ENCODE data around the gene PC.
"Not testable (repeated sequence)": the region's sequence is repeated elsewhere in the genome, so short reads cannot be mapped to it uniquely, and the experiment has no call there.

The PC gene

DNA sequence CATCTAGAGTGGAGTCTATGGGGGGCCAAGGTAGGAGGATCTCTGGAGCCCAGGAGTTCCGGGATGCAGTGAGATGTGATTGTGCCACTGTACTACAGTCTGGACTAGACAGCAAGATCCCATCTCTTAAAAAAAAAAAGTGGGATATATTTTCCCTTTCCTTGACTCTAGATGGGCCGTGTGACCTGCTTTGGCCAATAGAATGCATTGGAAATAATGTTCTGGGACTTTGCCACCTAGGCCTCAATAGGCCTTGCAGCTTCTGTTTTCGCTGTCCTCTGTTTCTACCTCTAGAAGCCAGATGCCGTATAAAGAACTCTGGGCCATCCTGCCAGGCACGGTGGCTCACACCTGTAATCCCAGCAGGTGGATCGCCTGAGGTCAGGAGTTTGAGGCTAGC lies 20.5 kb upstream of the PC start:
- no peak for DNase-seq (ENCODE audit: low spot score)

DNA sequence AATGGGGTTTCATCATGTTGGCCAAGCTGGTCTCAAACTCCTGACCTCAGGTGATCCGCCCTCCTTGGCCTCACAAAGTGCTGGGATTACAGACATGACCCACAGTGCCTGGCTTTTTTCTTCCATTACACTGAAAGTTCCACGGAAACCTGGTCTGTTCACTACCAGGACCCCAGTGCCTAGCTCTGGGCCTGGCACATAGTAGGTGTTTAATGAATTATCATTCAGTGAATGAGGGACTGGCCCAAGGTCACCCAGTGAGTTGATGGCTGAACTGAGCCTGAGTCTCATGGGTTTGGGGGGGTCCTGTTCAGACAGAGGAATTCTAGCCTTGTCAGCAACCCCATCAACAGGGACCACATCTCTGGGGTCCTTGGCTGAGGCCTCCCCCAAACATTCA lies 20.0 kb upstream of the PC start:
- DNase-seq (ENCODE audit: low spot score) = no peak

DNA sequence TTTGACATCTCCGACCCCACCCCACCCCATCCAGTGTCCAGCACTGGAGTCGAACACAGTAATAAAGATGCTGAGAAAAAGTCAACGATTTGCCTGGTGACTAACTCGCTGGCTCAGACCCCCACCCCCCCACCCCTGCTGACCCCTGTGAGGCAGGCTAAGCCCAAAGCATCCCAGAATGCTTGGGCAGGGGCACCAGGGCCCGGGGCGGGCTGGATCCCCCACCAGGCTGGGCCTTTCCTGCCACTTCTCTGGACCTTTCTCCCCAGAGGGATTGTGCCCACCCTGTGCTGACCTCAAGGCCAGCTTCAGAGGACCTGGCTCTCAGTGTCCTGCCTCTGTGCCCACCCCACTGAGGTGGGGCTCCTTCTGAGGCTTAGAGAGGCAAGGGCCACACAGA lies 18.7 kb upstream of the PC start:
- no peak for DNase-seq (ENCODE audit: low spot score)

DNA sequence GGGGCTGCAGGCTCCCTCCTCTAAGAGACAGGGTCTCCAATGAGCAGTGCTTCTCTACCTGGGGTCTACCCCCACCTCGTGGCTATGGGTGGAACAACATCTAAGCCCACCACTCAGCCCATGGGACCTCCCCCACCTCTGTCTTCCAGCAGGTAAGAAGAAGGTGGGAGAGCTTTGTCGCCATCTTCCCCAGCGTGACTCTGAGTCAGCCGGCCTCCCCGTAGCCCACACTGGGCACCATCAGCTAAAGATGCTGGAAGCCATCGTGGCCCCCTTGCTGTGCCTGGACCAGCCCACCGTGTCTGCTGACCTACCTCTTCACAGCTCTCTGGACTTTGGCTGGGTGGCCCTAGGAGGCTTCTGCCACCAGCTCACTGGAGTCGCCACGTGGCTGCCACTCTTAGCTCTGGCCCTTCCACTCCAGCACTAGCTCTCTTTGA lies 17.9 kb upstream of the PC start:
- DNase-seq (ENCODE audit: low spot score) = no peak

DNA sequence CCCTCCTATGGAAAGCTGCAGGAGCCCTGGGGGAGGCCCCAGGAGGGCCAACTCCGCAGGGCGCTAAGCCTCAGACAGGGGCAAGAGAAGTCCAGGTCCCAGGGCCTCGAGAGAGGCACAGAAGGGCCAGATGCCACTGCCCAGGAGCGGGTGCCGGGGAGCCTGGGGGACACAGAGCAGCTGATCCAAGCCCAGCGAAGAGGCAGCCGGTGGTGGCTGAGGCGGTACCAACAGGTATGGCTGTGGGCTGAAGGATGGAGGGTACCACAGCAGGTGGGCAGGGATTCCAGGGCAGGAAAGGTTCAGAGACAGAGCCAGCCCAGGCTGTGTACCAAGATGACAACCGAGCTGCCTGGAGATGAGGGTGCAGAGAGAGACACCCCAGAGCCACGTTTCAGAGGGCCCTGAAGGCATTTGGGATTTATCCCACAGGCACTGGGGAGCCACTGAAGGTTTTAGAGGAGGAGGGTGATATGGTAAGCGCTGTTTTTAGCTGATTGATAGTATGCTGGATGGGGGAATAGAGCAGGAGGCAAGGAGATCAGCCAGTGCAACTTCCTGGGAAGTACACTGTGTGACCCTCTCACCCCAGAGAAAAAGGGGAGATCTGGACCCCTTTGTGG lies 17.3 kb upstream of the PC start:
- DNase-seq (ENCODE audit: low spot score) = no peak

DNA sequence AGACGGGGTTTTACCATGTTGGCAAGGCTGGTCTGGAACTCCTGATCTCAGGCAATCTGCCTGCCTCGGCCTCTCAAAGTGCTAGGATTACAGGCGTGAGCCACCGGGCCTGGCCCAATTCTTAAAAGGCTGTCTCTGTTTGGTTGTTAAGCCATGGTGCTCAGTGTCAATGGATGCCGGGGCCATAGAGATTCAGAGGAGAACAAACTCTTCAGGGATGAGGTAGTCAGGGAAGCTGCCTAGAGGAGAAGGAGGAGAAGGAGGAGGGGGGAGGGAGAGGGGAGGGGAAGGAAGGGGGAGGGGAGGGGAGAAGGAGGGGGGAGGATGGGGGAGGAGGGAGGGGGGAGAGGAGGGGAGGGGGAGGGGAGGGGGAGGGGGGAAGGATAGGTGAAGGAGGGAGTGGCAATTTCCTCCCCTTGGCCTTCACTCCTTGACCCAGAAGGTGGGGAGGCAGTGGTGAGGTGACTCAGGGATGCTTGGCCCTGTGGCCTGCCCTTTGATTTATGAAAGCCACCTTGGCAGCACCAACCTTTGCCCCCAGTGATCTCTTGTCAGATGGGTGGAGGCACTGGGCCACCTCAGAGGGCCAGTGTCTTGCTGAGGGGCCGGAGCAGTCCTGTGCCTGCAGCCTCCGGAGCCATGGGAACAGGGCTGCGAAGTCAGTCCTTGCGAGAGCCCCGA lies 16.7 kb upstream of the PC start, which contains the start of gene C11orf86:
Gene C11orf86, plus strand, starts transcription at position 581 of the 681 bp plus-strand sequence. Its CDS starts 59 bp downstream, at position 640.
- no peak for DNase-seq (ENCODE audit: low spot score)

DNA sequence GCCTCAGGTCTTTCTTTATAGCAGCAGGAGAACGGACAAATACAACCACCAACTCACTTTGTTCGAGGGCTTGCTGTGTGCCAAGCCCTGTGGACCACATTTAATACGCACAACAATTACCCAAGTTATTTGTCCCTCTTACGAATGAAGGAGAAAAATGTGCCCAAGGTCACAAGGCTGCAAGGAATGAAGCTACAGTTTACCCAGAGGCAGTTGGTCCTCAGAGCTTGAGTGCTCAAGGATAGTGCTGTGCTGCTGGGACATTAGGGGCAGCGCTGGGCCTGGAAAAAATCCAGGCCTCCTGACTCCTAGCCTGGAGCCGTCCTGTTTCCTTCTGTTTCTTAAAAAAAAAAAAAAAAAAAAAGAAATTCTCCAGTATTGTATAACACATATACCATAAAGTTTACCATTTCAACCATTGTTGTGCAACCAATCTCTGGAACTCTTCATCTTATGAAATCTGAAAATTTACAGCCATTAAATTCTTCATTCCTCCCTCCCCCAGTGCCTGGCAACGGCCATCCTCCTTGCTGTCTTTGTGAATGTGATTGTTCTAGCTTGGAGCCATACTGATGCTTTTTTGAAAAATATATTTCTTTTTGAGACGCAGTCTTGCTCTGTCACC lies 15.9 kb upstream of the PC start:
- DNase-seq (ENCODE audit: low spot score) = no peak

DNA sequence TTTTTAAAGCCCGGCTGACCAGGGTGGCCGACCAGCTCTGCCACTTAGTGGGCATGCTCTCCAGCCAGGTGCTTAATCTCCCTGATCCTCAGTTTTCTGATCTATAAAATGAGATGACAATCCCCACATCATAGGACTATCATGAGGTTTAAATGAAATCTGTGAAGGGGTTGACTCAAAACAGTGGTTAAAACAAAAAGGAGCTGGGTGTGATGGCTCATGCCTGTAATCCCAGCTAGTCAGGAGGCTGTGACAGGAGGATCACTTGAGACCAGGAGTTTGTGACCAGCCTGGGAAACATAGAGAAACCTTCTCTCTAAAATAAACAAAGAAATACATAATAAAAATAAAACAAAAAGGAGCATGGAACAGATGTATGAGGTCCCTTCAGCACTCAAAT lies 13.3 kb upstream of the PC start:
- DNase-seq (ENCODE audit: low spot score) = no peak

DNA sequence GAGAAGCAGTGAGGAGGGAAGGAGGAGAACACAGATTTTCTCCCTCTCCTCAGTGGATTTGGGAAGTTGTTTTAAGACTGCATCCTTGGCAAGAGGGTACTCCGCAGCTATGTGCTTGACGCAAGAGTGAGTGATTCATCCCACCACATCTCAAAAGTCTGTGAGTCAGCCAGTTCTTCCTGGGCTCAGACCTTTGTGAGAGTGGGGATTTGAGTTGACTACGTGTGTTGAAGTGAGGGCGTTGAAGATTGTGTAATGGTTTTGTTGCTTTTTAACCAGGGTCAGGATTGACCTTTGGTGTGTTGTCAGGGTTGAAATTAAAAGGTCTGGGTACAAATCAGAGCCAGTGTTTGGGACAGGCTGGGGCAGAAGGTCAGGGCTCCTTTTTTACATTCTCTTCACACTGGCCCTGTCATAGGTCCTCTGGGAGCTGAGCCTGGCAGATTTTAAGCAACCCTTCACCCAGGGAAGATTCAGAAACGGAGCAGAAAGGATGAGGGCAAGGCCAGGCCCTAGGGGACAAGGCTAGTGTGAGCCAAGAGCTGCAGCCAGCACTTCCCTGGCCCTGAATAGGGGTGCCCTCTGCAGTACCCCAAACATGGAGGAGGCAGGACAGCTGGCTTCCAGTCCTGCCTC lies 12.7 kb upstream of the PC start:
- DNase-seq (ENCODE audit: low spot score) = no peak

DNA sequence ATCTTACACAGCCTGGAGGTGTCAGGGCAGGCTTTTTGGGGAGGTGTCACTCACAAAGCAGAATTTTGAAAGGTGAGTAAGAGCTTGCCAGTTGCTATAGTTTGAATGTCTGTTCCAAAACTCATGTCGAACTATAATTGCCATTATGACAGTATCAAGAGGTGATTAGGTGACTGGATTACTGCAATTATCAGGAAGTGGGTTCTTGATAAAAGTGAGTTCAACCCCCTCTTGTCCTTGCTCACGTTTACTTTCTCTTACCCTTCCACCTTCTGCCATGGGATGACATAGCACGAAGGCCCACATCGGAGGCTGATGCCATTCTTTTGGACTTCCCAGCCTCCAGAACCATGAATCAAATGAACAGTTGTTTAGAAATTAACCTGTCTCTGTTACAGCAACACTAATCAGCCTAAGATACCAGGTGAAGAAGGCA lies 12.2 kb upstream of the PC start:
- no peak for DNase-seq (ENCODE audit: low spot score)

DNA sequence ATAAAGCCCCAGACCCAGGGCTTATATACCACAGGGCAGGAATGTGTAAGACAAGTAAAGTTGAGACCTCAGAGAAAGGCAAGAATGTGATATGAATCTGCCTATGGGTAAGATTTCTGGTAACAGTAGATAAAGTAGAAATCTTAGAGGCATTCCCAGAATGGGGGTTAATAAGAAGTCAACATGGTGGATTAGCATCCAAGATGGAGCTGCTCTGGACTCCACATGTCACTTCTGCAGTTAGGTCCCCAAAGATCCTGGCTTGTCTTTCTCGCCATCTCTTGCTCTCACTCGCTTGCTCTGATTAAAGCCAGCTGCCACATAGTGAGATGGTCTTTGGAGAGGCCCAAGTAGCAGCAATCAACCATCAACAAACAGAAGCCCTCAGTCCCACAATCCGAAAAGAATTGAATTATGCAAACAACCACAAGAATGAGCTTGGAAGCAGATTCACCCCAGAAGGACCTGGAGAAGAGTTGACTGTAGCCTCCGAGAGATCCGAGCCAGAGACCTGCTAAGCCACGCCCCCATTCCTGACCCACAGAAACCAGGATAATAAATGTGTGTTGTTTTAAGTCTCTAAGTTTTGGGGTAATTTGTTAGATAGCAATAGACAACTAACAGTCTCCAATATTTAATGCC lies 11.5 kb upstream of the PC start:
- DNase-seq (ENCODE audit: low spot score) = no peak

DNA sequence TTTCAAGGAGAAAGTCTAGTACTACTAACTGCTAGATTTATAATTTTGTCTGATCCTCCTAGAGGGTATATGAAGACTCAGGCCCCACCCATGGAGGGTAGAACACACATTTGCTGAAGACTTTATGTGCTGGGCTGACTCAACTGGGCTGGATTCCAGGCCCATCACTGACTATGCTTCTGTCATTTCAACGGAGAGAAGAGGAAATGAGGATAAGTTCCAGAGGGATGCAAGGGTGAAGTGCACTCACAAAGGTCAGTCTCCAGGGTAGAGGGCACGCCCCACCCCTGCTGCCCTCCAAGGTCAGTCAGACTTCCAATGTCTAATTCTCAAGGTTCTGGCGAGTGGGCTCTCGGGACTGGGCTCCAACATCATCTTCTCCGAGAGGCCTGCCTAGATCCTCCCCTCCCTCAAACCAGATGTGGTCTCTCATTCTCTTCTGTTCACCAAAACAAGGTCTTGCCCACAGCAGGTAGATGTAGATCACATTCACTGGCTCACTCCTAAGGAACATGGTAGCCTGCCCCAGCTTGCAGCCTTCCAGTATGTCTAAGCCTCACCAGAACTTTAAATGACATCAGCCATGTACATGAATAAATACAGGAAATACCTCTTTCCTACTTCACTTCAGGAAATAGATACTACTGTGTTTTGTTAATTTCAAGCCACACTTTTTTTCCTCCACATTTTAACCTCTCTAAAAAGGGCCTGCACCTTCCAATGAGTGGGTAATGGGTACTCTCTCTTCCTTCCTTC lies 9.7 kb upstream of the PC start:
- no peak for DNase-seq (ENCODE audit: low spot score)

DNA sequence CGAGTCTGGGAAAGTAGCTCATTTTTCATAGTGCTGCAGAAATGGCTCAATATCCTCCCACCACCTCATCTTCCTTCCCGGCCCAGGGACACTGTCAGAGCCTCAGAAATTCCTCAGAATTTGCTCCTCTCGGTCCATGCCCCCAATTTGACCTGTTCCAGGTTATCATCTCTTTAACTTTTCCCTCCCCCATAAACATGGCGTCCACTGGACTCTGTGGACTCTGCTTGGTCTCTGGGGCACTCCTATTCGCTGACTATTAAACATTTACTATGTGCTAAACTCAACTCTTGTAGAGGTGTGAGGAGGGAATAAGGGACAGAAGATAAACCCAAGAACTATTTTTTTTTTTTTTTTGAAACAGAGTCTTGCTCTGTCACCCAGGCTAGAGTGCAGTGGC lies 8.2 kb upstream of the PC start:
- no peak for DNase-seq (ENCODE audit: low spot score)

DNA sequence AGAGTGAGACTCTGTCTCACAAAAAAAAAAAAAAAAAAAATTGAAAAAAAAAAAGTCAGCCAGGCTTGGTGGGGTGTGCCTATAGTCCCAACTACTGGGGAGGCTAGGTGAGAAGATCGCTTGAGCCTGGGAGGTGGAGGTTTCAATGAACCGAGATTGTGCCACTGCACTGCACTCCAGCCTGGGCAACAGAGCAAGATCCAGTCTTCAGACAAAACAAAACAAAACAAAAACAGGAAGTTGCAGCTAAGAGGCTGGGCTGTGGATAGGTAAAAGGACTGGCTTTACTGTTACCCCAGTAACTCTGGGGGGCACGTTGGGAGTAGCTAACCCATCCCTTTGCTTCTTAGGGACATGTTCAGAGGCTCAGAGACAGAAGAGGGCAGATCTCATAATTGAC lies 6.3 kb upstream of the PC start:
- DNase-seq (ENCODE audit: low spot score) = no peak

DNA sequence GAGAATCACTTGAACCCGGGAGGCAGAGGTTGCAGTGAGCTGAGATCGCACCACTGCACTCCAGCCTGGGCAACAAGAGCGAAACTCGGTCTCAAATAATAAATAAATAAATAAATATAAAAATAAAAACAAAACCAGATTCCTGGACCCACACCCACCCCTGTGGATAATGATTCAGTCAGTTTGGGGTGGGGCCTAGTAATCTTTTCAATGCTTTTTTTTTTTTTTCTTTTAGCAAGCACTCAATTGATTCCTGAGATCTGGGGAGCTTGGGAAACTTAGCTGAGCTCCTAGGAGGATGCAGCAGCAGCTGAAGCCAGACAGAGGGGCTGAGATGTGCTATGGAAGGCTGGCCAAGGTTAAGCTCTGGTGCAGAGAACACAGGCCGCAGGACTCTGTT lies 4.6 kb upstream of the PC start:
- DNase-seq (ENCODE audit: low spot score) = no peak

DNA sequence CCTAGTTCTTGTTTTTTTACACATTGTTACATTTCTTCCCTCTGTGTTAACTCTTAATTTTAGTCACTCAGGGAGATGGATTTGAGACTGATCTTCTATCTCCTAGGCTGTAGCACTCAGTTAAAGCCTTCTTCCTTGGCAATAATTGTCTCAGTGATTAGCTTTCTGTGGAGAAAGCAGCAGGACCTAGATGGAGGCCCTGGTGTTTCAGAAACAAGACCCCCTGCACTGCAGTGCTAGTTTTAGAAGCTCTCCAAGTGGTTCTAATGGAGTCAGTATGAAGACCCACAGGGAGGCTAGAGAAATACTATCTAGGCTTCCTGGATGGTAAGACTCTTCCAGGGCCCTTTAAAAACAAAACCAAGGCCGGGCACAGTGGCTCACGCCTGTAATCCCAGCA lies 4.1 kb upstream of the PC start:
- no peak for DNase-seq (ENCODE audit: low spot score)

DNA sequence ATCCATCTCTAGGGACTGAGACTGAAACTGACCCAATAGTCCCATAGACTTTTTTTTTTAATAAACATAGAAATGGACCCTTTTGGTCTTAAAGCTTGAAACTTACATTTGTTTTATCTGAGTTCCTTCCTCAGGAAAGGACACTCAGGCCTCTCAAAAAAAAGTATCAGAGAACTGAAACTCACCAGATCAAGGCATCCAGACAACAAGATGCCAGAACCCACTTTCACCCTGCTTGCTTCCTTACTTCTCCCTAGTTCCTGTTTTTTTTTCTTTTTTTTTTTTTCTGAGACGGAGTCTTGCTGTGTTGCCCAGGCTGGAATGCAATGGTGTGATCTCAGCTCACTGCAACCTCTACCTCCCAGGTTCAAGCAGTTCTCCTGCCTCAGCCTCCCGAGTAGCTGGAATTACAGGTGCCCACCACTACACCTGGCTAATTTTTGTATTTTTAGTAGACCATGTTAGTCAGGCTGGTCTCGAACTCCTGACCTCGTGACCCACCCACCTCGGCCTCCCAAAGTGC lies 3.6 kb upstream of the PC start:
- not testable (repeated sequence) for DNase-seq (ENCODE audit: low spot score)

DNA sequence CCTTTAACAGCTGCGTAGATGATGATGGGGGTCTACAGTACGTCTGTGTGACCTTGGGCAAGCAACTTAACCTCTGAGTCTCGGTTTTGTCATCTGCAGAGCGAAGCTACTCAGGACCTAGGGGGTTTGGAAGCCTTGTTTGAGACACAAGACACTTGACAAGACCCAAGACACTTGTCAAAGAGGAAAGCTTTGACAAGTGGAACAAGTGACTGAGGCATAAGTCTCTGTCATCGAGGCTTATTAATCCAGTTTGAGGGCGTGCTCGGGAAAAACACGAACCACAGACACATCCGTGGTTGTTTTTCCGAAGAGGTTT lies 732 bp upstream of the PC start:
- no peak for DNase-seq (ENCODE audit: low spot score)

DNA sequence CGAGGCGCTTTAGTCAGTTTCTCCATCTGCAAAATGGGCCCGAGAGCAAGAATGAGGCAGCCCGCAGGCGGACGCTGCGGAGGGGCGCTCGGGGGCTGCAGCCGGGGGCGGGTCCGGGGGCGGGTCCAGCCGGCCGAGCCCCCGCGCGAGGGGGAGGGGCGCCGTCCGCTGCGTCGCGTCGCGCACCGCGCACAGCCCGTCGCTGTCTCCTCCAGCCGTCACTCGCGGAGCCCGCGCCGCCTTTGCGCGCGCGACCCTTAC lies 282 bp downstream of the PC start:
- DNase-seq (ENCODE audit: low spot score) = no peak

DNA sequence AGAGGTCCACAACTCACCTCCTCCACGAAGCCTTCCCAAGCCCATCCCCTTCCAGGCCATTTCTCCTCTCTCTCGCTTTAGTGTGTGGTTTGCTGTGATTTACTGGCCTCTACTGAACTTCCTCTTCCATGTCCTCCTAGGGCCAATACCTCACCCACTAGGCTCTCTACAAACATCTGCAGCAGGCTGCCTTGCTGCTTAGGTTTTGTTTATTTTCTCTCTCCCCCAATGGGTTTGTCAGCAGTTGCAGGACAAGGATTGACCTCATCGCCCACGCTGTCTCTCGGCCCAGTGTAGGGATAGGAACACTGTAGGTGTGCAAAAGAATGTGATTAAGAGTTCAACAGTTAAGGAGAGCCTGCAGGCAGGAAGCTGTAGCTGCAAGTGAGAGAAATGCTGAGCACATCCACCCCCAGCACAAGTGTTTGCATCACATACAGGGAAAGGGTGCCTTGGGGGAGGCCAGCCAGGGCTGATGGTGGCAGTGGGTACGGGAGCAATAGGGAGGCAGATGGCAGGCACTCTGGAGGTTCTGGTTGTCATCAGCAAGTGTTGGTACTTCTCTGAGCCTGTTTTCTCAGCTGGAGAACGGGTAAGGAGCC lies 1.4 kb downstream of the PC start:
- DNase-seq (ENCODE audit: low spot score) = no peak

DNA sequence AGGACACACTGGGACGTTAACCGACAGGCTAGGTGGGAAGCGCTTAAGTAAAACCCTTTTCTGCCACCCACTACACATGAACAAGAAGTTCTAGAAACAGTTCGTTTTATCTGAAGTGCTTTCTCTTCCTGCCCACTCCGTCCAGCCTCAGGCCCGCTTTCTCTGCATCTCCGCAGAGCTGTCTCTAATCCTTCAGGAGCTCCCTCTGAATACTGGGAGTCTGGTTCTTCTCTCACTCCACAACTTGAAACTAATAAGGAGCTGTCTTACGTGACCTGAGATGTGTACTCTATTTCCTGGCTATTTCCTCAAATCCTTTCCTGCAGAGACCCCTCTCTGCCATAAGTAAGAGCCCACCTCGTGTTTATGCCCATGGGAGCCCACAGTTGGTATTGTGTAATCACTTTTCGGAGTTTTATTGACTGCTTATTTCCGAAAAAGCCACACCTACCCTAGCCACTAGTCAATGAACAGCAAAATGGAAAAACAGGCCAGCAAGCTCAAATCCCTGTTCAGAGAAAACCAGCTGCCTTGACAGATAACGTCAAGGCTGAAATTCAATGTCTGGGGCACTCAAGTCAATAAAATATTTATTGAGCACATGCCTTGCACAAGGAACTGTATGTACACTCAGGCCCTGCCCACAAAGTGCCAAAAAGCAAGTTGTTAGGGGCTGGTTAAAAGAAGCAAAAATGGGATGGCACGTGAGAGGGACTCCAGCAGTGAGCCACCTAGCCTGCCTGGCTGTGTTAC lies 4.9 kb downstream of the PC start:
- DNase-seq (ENCODE audit: low spot score) = no peak
